HG02852 (cell line): ENCODE measurements around the gene ATP8A2.

Experiments
- ATAC-seq: cut with Tn5 transposase; IDR thresholded peaks from one replicate; pipeline ENCODE4 v1.9.1; 2021; ENCODE audit warnings: mild to moderate bottlenecking, moderate library complexity; ENCODE audit not compliant: unreplicated experiment

The ATP8A2 gene

GRCh38 chr13:25608181-25608580 lies 236.4 kb downstream of the ATP8A2 start:
- ATAC-seq, result no peak

- no peak for ATAC-seq
These were observed 244.9 kb downstream of the ATP8A2 start for GRCh38 chr13:25616674-25617073.

GRCh38 chr13:25619897-25620296 lies 248.1 kb downstream of the ATP8A2 start:
- no peak for ATAC-seq

- ATAC-seq, result no peak
These were observed 253.6 kb downstream of the ATP8A2 start for GRCh38 chr13:25625414-25625813.

- no peak for ATAC-seq
These were observed 258.6 kb downstream of the ATP8A2 start for GRCh38 chr13:25630329-25630900.

GRCh38 chr13:25632166-25632888 lies 260.6 kb downstream of the ATP8A2 start:
- ATAC-seq, result no peak

- ATAC-seq, result no peak
These were observed 261.3 kb downstream of the ATP8A2 start for GRCh38 chr13:25633093-25633492.

GRCh38 chr13:25645681-25646080 lies 273.9 kb downstream of the ATP8A2 start:
- ATAC-seq, result no peak

- ATAC-seq, result no peak
These were observed 277.3 kb downstream of the ATP8A2 start for GRCh38 chr13:25649001-25649633.

GRCh38 chr13:25652764-25653163 lies 281.0 kb downstream of the ATP8A2 start:
- ATAC-seq, result no peak

- ATAC-seq, result no peak
These were observed 282.5 kb downstream of the ATP8A2 start for GRCh38 chr13:25654322-25654721.

GRCh38 chr13:25657157-25657556 lies 285.4 kb downstream of the ATP8A2 start:
- ATAC-seq, result no peak

- no peak for ATAC-seq
These were observed 287.5 kb downstream of the ATP8A2 start for GRCh38 chr13:25659091-25659795.

- ATAC-seq, result no peak
These were observed 289.2 kb downstream of the ATP8A2 start for GRCh38 chr13:25660996-25661395.

- ATAC-seq, result no peak
These were observed 290.7 kb downstream of the ATP8A2 start for GRCh38 chr13:25662516-25662915.

- ATAC-seq, result no peak
These were observed 296.6 kb downstream of the ATP8A2 start for GRCh38 chr13:25668345-25668744.

- no peak for ATAC-seq
These were observed 301.9 kb downstream of the ATP8A2 start for GRCh38 chr13:25673711-25674110.

GRCh38 chr13:25674371-25674770 lies 302.6 kb downstream of the ATP8A2 start:
- ATAC-seq, result no peak

- ATAC-seq, result no peak
These were observed 303.3 kb downstream of the ATP8A2 start for GRCh38 chr13:25675060-25675459.

GRCh38 chr13:25677956-25678355 lies 306.2 kb downstream of the ATP8A2 start:
- no peak for ATAC-seq

GRCh38 chr13:25678398-25678797 lies 306.6 kb downstream of the ATP8A2 start:
- ATAC-seq, result no peak

GRCh38 chr13:25679159-25679558 lies 307.4 kb downstream of the ATP8A2 start:
- no peak for ATAC-seq
